H1 (cell line): Measurements from ENCODE around the gene OPCML. TPM values are rescaled to one million over a fixed set of nuclear protein-coding genes. Genes with fewer than 3 reads are reported as not detected.

Source experiments
- CTCF ChIA-PET: fragments of 300-600 bp; sonication (Branson Sonifier 250); formaldehyde crosslinking; loops from one replicate; lab custom pipeline; 2021; ENCODE audit not compliant: partially characterized antibody; lab: Charles Lee
- POLR2A ChIA-PET: fragments of 300-600 bp; sonication (Branson Sonifier 250); formaldehyde crosslinking; loops from one replicate; lab custom pipeline; 2021; ENCODE audit warnings: inconsistent platforms; ENCODE audit not compliant: partially characterized antibody; lab: Charles Lee
- DNase-seq, 2 experiments: peaks; one replicate each; pipeline versions ENCODE4 v3.0.0 to v3.0.0-alpha.2; 2010 to 2022; ENCODE audit warnings: low spot score in 2 of 2, low read depth in 1 of 2, mixed read lengths in 1 of 2
- FAIRE-seq: peaks from 2 replicates; lab custom pipeline; 2011; peaks lifted over from hg19 to GRCh38; lab: Jason Lieb, UNC
- H2AFZ ChIP-seq: 2 replicates; pipeline ENCODE4 v1.8.1; 2012; ENCODE audit warnings: low read length, inconsistent platforms
- H2AK5ac ChIP-seq: 2 replicates; pipeline ENCODE4 v1.6.1; 2013; ENCODE audit warnings: low read depth, low read length
- H2BK120ac ChIP-seq: replicated peaks from 2 replicates; pipeline ENCODE3; 2013; ENCODE audit warnings: low read depth, low read length, inconsistent platforms
- H2BK12ac ChIP-seq: 2 replicates; pipeline ENCODE4 v1.6.1; 2013; ENCODE audit warnings: low read depth, low read length
- H2BK15ac ChIP-seq: 2 replicates; pipeline ENCODE4 v1.6.1; 2013; ENCODE audit warnings: low read length
- H2BK20ac ChIP-seq: 2 replicates; pipeline ENCODE4 v1.6.1; 2013; ENCODE audit warnings: low read length
- H2BK5ac ChIP-seq: 2 replicates; pipeline ENCODE4 v1.6.1; 2013; ENCODE audit warnings: low read depth, low read length
- H3K14ac ChIP-seq: 2 replicates; pipeline ENCODE4 v1.6.1; 2013; ENCODE audit warnings: inconsistent platforms; ENCODE audit not compliant: insufficient read length
- H3K18ac ChIP-seq: 2 replicates; pipeline ENCODE4 v1.6.1; 2013; ENCODE audit warnings: low read length; ENCODE audit errors: extremely low read depth
- H3K23ac ChIP-seq: 2 replicates; pipeline ENCODE4 v1.6.1; 2013; ENCODE audit warnings: inconsistent platforms; ENCODE audit not compliant: insufficient read length
- H3K23me2 ChIP-seq: 2 replicates; pipeline ENCODE4 v1.6.1; 2013; ENCODE audit warnings: low read depth, low read length
- H3K27ac ChIP-seq: 2 replicates; pipeline ENCODE4 v1.6.1; 2011; ENCODE audit warnings: low read depth, low read length, inconsistent platforms
- H3K27me3 ChIP-seq, 4 experiments: replicated peaks in 1 of 4; 1 replicate in 1 of 4; 2 replicates in 3 of 4; pipeline versions ENCODE4 v1.6.1 to v1.8.1; 2011 to 2013; ENCODE audit warnings: low read length in 3 of 4, mild to moderate bottlenecking in 3 of 4, inconsistent platforms in 2 of 4, mixed read lengths in 2 of 4, moderate library complexity in 1 of 4; ENCODE audit not compliant: control insufficient read depth in 3 of 4, insufficient read depth in 3 of 4; ENCODE audit errors: extremely low read depth in 1 of 4
- H3K36me3 ChIP-seq, 4 experiments: 2 replicates each; pipeline versions ENCODE4 v1.6.1 to v1.8.1; 2011 to 2013; ENCODE audit warnings: mild to moderate bottlenecking in 4 of 4, low read length in 3 of 4, moderate library complexity in 2 of 4, control low read depth in 1 of 4, inconsistent platforms in 1 of 4; ENCODE audit not compliant: insufficient read depth in 4 of 4, control insufficient read depth in 2 of 4
- H3K4ac ChIP-seq: replicated peaks from 2 replicates; pipeline ENCODE3; 2013; ENCODE audit warnings: low read length, low read depth, mixed read lengths, inconsistent platforms; ENCODE audit not compliant: insufficient read length
- H3K4me1 ChIP-seq, 4 experiments: replicated peaks in 1 of 4; 1 replicate in 1 of 4; 2 replicates in 3 of 4; pipeline versions ENCODE4 v1.6.1 to v1.8.1; 2011 to 2013; ENCODE audit warnings: low read length in 3 of 4, inconsistent platforms in 2 of 4, mixed read lengths in 1 of 4; ENCODE audit not compliant: insufficient read depth in 4 of 4, control insufficient read depth in 3 of 4
- H3K4me2 ChIP-seq, 2 experiments: 2 replicates each; pipeline versions ENCODE4 v1.6.1 to v1.8.1; 2011 to 2013; ENCODE audit warnings: low read depth in 2 of 2, low read length in 2 of 2, control low read depth in 1 of 2, inconsistent platforms in 1 of 2, mild to moderate bottlenecking in 1 of 2; ENCODE audit not compliant: insufficient read depth in 1 of 2
- H3K4me3 ChIP-seq, 4 experiments: fragments of 200-600, 300-600 bp in 1 of 4; sonication (generic), shearing (Covaris generic), sonication (Bioruptor Twin) in 1 of 4; 2 replicates each; pipeline versions ENCODE4 v1.5.1 to v1.8.1; 2011 to 2016; ENCODE audit warnings: low read length in 4 of 4, low read depth in 3 of 4, control low read depth in 2 of 4, inconsistent platforms in 2 of 4, mild to moderate bottlenecking in 2 of 4, mixed read lengths in 1 of 4, moderate library complexity in 1 of 4; ENCODE audit not compliant: insufficient read depth in 2 of 4; ENCODE audit errors: extremely low read depth in 1 of 4
- H3K56ac ChIP-seq: replicated peaks from 2 replicates; pipeline ENCODE3; 2013; ENCODE audit warnings: low read depth, mild to moderate bottlenecking, mixed read lengths, low read length, inconsistent platforms; ENCODE audit not compliant: insufficient read length
- H3K79me1 ChIP-seq: 2 replicates; pipeline ENCODE4 v1.6.1; 2013; ENCODE audit warnings: low read depth, low read length, control low read depth
- H3K79me2 ChIP-seq, 2 experiments: 2 replicates each; pipeline versions ENCODE4 v1.6.1 to v1.8.1; 2012 to 2013; ENCODE audit warnings: low read length in 2 of 2, mild to moderate bottlenecking in 2 of 2, inconsistent platforms in 1 of 2; ENCODE audit not compliant: insufficient read depth in 2 of 2, control insufficient read depth in 1 of 2
- H3K9ac ChIP-seq, 4 experiments: replicated peaks in 1 of 4; 1 replicate in 1 of 4; 2 replicates in 3 of 4; pipeline versions ENCODE4 v1.6.1 to v1.8.1; 2011 to 2013; ENCODE audit warnings: low read depth in 3 of 4, low read length in 3 of 4, control low read depth in 2 of 4, mild to moderate bottlenecking in 2 of 4, moderate library complexity in 2 of 4, inconsistent platforms in 1 of 4; ENCODE audit errors: extremely low read depth in 1 of 4
- H3K9me3 ChIP-seq, 2 experiments: 2 replicates each; pipeline versions ENCODE4 v1.6.1 to v1.8.1; 2012 to 2013; ENCODE audit warnings: mild to moderate bottlenecking in 2 of 2, moderate library complexity in 2 of 2, control low read depth in 1 of 2, inconsistent platforms in 1 of 2, low read depth in 1 of 2, low read length in 1 of 2, mixed read lengths in 1 of 2; ENCODE audit not compliant: insufficient read depth in 2 of 2
- H4K20me1 ChIP-seq, 2 experiments: replicated peaks in 1 of 2; 2 replicates each; pipeline versions ENCODE3 to v1.8.1; 2011 to 2013; ENCODE audit warnings: inconsistent platforms in 2 of 2, low read length in 2 of 2, mild to moderate bottlenecking in 1 of 2; ENCODE audit not compliant: insufficient read depth in 2 of 2, control insufficient read depth in 1 of 2
- H4K5ac ChIP-seq: 2 replicates; pipeline ENCODE4 v1.6.1; 2013; ENCODE audit warnings: low read length, low read depth, mixed read lengths, inconsistent platforms; ENCODE audit not compliant: insufficient read length
- H4K8ac ChIP-seq: 2 replicates; pipeline ENCODE4 v1.8.0; 2013; ENCODE audit warnings: mild to moderate bottlenecking, moderate library complexity, low read length, inconsistent platforms; ENCODE audit not compliant: insufficient read depth; ENCODE audit errors: extremely low read depth
- H4K91ac ChIP-seq: replicated peaks from 2 replicates; pipeline ENCODE3; 2013; ENCODE audit warnings: low read length, mixed read lengths, inconsistent platforms; ENCODE audit not compliant: insufficient read length
- CBX5 ChIP-seq: fragments of 300-800, 300-1000 bp; sonication (generic); IDR thresholded peaks from 2 replicates; pipeline ENCODE4 v1.7.1; 2016; ENCODE audit warnings: antibody characterized with exemption, low read length, low read depth
- JUND ChIP-seq: IDR thresholded peaks from 2 replicates; pipeline ENCODE4 v1.6.1; 2011; ENCODE audit warnings: mild to moderate bottlenecking, improper control_type of control experiment, low read length
- RFX5 ChIP-seq: IDR thresholded peaks from 2 replicates; pipeline ENCODE4 v1.6.1; 2011; ENCODE audit warnings: low read depth, low read length, improper control_type of control experiment, borderline replicate concordance
- SIRT6 ChIP-seq: IDR thresholded peaks from one replicate; pipeline ENCODE4 v1.7.1; 2012; ENCODE audit warnings: low read length, inconsistent platforms
- TBP ChIP-seq: IDR thresholded peaks from 2 replicates; pipeline ENCODE4 v1.6.1; 2011; ENCODE audit warnings: low read depth, low read length, improper control_type of control experiment
- WGBS, 2 experiments: shearing (Covaris generic) in 1 of 2; methylation state at CpG; one replicate each; pipeline versions ENCODE4 v1.1.6 to v1.1.7; 2013 to 2015; ENCODE audit warnings: low lambda C conversion rate in 2 of 2, mixed read lengths in 2 of 2, inconsistent platforms in 1 of 2, low coverage in 1 of 2, missing lambda C conversion rate in 1 of 2; ENCODE audit not compliant: insufficient replicate concordance in 2 of 2, insufficient coverage in 1 of 2, insufficient read length in 1 of 2; ENCODE audit errors: extremely low coverage in 1 of 2, missing lambda C conversion rate in 1 of 2; 5-methylcytosine and 5-hydroxymethylcytosine counted together
- polyA plus RNA-seq, 7 experiments: library from polyadenylated mRNA; depleted of rRNA in 3 of 7; stranded (reverse) in 5 of 7; unstranded in 2 of 7; fragments of >200 nt in 5 of 7; fragments of 200-250 nt in 2 of 7; gene quantifications; 1 replicate in 5 of 7; 2 replicates in 1 of 7; 4 replicates in 1 of 7; pipeline versions ENCODE4 v1.2.1 to v1.2.3, GENCODE V29; 2011 to 2013; ENCODE audit warnings: missing spikeins in 2 of 7, mixed read lengths in 2 of 7
- total RNA-seq: library from RNA; stranded (reverse); fragmentation: NEBNext Ultra II Directional; extraction: Animal tissue kit (Norgen Biotek cat#: 25700); gene quantifications from 2 replicates; pipeline ENCODE4 v1.2.1, GENCODE V29; 2021

Gene OPCML
- total and polyA plus RNA-seq, 2 of the 8 experiments (the other 6 are each of a cell fraction or from before 2014, with no cell fraction given): 2.3 to 3.1 TPM

DNA sequence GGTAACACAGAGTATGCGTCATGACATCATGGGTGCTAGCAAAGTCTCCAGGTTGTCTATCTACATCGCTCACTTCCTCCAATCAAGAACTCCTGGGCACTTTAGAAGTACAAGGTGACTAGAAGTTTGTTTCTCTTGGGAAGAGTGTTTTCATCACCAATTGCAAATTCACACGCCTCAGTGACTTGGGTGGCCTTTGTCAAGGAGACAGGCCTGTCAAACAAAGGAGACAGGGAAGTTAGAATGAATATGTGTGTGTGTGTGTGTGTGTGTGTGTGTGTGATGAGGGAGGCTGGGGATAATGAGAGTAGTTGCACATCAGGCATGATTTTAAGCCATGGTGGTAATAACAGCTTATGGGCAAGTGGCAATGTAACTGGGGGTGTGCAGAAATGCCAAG is 953.2 kb downstream of the OPCML start:
- Histone ChIP-seq H3K4me1 (peaks cover 0 to 2% (median 0%) of the 10 kb centered on the region in 4 experiments; a peak in 1 of 7 replicates), H3K36me3 (no peaks in the 10 kb centered on the region), H2AFZ (no peak overlapping the region), H2BK5ac (no peak overlapping the region), H3K18ac (no peak overlapping the region), H2BK120ac (no peak overlapping the region), H3K27me3 (no peaks in the 10 kb centered on the region), H3K79me1 (no peaks in the 10 kb centered on the region), H3K4me3 (no peak overlapping the region), H3K23me2 (no peaks in the 10 kb centered on the region), H3K4me2 (no peak overlapping the region), H3K14ac (no peak overlapping the region), H3K4ac (no peak overlapping the region), H4K5ac (no peak overlapping the region), H2BK20ac (no peak overlapping the region), H3K23ac (no peak overlapping the region), H4K8ac (no peak overlapping the region), H2BK15ac (no peak overlapping the region), H3K9me3 (no peaks in the 10 kb centered on the region), H4K20me1 (no peaks in the 10 kb centered on the region), H2AK5ac (no peak overlapping the region), H2BK12ac (no peak overlapping the region), H3K27ac (no peak overlapping the region), H3K9ac (no peak overlapping the region), H3K79me2 (no peaks in the 10 kb centered on the region), H4K91ac (no peak overlapping the region), H3K56ac (no peak overlapping the region)
- no peak for FAIRE-seq
- POLR2A ChIA-PET: interaction anchor here (0.6 kb wide), 1 partner anchor 266 kb away, joined by 3 read pairs; no protein-coding TSS in a partner anchor
- CTCF ChIA-PET: interaction anchor here (0.7 kb wide), 1 partner anchor 14 kb away, joined by 3 read pairs; no protein-coding TSS in a partner anchor
- no peak for DNase-seq
- TF ChIP-seq CBX5 (no peak), TBP (no peak), SIRT6 (no peak), RFX5 (no peak), JUND (no peak)
- 78% methylated on average over 3 of the region's 3 CpGs; no CpG with 5 or more reads in 1 of the 2 experiments for WGBS, 2 experiments
